Femur (tissue), 1 donor: ENCODE measurements around the gene ZNF70.

Experiments used
- DNase-seq: peaks from one replicate; pipeline ENCODE4 v3.0.0-alpha.2; 2017

The ZNF70 gene

DNA sequence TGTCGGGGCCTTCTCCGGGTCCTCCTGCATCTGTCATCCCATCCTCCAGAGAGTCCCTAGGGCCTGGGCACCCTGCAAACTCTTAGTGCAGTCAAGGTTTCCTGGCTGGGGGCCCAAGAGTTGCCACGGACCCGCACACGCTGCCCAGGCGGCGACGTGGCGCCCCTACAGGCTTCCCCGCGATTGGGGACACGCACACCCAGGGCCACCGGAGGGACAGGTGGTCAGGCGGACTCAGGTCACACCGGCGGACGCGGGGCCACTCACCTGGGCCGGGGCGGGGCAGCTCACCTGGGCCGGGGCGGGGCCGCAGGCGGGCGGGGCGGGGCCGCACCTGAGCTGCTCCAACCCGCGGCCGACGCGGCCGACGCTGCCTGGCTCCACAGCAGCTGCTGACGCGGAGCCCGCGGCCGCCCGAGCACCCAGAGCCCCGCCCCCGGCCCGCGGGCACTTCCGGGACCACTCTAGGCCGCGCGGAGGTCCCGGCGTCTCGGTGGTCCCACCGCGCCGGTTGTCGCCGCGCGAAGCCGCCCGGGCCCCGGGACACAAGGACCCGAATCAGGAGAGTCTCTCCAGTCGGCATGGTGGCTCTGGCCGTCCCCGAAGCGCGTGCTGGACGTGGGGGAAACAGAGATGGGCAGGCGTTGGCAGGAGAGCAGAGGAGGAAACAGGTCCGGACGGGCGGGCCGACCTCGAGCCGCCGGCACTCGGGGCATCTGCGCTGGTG, at the start of gene ZNF70:
ZNF70 (minus strand) TSS at position 399 of the 727 bp plus-strand sequence. CDS start 5,972 bp downstream, outside the sequence.
- peak; percentile 91 for DNase-seq

DNA sequence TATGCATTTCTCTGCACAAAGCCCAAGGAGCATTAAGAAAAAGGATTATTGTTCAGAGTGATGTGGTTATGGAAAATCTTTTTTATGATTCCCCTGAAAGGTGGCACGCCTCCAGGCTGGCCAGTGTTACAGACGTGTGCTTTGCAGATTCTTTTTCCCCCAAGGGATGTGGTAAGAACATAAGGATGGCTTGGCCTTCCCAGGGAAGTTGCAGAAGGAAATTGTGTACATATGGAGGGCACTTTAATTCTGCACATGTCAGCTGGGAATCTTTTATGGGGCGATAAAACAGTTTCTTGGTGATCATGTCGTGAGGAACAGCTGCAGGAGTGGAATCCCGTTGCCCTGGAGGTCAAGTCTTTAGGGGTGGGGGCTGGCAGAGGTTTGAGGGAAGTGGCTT, 45.5 kb upstream of the ZNF70 start:
- no peak for DNase-seq

DNA sequence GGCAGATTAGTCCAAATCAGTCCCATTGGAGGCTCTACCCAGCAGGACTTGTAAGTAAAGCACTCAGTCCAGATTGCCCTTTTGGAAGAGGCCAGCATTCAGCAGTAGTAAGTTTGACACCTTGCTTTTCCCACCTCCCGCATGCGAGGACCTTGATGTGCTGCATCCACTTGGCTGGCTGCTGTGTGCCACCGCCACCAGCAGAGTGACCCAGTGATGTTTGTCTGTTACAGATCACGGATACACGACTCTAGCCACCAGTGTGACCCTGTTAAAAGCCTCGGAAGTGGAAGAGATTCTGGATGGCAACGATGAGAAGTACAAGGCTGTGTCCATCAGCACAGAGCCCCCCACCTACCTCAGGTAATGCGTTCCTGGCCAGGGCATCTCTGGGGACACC, 42.4 kb upstream of the ZNF70 start:
- no peak for DNase-seq

DNA sequence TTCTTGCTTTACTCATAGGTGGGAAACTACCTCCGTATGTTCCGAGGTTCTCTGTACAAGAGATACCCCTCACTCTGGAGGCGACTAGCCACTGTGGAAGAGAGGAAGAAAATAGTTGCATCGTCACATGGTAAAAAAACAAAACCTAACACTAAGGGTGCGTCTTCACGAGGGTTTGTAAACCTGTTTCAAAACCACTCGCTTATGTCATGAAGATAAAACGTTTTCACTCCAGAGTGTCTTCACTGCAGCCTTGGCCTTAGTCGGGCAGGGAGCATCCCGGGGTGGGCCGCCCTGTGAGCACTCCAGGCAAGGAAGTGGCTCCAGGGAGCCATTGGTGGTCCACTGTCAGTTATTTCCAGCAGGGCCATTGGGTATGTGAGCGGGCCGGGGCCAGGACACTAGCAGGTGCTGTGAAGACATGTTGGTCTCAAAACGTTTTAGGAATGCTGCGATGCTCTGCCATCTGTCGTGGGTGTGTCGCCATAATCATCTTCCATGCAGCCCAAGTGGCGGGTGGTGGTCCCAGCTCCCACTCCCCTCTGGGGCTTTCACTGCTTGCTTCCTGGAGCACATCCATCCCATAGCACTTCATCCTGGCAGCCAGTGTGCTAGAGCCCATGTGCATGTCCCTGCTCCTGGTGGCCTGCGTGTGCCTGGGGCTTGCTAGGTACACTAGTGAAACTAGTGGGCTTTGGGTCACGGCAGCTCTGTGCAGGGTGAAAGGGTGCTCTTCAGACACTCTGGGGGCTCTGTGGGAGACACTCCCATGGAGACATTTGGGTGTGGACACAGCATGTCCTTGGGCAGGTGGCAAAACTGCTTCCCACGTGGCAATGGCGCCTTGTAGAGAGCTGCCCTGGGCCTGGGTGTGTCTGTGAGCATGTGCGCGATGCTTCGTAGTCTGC, 41.1 kb upstream of the ZNF70 start:
- no peak for DNase-seq

DNA sequence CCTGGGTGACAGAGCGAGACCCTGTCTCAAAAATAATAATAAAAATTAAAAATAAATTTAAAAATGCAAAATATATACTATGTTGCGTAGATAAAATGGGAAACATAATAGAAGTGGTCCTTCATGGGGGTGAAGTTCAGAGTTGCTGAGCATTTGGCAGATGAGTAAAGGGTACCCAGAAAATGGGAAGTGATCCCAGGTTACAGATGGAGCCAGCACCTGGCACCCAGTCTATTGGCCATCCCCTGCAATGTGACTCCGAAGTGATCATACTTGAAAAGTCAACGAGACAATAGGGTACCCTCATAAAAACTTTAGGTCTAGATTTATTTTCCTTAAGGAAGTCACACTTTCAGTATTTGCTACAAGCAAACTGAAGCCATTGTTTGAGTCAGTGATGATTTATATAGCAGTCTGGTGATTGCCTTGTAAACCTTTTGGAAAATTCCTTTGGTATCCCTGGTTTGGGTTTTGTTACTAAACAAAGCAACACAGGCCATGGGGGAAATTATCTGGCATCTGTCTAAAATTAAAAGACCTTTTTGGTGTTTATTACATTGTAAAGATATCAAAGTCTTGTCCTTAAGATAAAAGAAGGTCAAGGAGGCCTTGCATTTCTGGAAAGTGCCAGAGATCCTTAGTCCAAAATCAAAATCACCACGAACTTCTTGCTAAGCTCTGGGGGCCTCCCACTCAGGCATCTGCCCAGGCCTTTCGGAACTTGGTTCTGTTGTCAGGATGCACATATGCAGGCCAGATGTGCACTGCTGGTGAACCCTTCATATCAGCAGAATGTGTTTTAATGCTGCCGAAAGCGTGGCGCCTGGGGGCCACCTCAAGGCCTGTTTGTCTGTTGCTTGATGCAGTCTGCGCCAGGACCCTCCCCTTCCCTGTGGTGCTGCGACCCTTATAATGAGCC, 40.2 kb upstream of the ZNF70 start:
- peak; percentile 70 for DNase-seq

DNA sequence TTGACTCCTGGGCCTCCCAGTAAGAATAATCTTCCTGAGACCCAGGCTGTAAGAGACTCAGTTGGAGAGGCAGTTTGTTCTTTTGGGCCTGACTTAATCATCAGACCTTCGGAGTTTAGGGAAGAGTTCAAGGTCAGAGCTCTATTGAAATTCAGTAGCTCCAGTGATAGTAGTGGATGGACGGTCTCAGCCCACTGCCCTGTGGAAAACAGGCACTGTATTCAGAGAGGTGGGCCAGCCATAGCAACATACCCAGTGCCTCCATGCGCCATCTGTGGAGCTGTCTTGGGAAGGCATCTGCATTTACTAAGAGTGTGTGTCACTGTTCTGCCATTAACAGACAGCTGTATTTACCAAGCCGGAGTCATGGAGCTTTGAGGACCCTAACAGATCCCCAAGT, 38.7 kb upstream of the ZNF70 start:
- no peak for DNase-seq

DNA sequence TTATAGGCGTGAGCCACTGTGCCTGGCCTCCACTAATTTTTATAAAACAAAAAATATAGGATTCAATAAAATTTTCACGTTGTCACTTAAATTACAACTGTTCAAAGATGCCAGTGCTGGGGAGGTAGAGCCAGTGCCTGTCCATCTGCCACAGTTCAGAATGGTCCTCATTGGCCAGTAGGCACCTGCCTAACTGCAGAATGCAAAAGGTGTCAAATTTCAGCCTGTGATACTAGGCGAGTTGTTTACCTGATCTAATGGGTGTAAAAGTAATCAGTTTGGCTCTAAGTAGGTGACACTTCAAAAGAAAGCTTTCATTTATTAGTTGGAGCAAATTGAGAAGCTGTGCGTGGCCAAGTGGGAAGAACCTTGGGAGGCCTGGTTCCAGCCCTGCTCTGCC, 38.2 kb upstream of the ZNF70 start:
- no peak for DNase-seq

DNA sequence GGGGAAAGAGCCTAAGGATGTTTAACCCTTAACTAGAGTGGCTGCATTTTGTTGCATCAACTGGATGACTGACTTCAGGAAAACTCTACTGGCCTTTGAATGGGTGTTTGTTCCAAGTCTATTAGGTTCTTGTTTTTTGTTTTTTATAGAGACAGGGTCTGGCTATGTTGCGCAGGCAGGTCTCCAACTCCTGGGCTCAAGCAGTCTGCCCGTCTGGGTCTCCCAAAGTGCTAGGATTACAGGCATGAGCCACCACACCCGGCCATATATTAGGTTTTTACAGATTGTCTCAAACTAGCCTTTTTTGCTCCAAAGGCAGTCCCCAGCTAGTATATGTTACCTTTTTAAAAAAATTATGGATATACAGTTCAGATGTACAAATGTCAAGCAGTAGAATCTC, 37.0 kb upstream of the ZNF70 start:
- DNase-seq = no peak

DNA sequence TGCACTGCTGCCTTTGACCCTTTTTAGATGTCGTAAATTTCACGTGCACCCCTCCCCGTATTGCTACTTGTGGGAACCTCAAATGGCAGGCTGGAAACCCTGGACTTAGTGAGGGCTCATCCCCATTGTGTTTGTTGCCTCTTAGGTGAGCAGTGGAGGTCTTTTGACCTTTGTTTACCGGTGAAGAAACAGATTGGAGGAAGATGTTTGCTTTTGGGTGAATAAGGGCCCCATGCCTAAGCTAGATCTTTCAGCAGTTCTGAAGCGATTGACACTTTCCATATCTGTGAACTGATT, 36.6 kb upstream of the ZNF70 start:
- no peak for DNase-seq

DNA sequence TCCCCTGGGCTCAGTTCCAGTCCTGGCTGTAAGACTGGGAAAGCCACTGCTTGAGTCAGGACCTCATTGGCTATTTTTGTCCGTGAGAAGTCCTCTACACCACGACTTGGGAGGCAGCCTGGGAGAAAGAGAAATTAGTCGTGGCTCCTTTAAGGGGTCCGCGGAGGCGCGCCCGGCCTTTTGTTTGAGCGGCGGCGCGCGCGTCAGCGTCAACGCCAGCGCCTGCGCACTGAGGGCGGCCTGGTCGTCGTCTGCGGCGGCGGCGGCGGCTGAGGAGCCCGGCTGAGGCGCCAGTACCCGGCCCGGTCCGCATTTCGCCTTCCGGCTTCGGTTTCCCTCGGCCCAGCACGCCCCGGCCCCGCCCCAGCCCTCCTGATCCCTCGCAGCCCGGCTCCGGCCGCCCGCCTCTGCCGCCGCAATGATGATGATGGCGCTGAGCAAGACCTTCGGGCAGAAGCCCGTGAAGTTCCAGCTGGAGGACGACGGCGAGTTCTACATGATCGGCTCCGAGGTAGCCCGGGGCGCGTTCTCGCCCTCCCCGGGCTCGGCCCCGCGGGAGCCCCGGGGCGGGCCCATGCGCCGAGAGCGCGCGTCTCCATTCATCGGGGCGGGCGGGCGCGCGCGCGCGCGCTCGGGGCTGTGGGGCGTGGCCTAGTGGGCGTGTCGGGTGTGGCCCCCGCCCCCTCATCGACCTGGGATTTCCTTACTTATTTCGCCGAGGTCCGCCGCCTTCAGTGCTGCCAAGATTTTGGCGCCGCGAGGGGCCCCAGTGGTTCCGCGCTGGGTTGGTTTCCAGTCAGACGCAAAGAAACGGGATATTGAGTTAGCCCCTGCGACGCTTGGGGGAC, 36.1 kb upstream of the ZNF70 start, which contains the start of gene SMARCB1:
SMARCB1 (plus strand) TSS at position 215 of the 848 bp plus-strand sequence; CDS start at position 419, 204 bp downstream.
- DNase-seq = peak; percentile 94

DNA sequence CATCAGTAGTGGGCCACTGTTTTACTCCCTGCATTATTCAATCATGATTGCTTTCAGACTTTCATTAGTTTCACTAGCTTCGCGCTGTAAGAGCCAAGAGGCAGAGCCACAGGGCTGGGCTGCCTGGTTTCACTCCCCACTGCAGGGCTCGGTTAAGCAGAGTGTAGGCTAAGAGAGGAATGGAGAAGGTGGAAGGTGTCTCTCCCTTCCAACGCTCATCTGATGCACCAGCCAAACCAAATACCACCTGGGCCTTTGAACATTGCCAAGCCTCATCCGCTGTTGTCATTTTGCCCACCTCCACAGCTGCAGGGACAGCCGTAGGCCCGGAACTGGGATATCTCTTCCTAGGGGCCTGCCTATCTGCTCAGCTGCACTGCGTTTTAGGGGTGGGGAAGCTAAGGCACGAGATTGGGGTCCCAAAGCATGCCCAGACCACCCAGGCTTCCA, 35.4 kb upstream of the ZNF70 start:
- DNase-seq = no peak

DNA sequence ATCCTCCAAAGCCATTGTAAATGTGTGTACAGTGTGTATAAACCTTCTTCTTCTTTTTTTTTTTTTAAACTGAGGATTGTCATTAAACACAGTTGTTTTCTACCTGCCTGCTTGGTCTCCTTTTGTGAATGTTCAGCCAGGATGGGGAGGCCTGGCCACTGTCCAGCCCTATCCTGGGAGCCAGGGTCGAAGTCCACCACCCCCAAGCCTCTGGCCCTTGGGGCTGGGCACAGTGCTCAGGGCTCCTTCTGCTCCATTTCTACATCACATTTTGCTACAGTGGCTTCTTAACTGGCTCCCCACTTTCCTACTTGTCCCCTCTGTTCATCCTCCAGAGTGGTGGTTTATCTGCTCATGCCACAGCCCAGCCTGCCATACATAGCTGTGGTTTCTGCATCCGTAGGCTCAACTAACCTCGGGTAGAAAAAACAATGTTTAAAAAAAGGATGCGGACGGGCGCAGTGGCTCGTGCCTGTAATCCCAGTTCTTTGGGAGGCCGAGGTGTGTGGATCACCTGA, 33.4 kb upstream of the ZNF70 start:
- no peak for DNase-seq

DNA sequence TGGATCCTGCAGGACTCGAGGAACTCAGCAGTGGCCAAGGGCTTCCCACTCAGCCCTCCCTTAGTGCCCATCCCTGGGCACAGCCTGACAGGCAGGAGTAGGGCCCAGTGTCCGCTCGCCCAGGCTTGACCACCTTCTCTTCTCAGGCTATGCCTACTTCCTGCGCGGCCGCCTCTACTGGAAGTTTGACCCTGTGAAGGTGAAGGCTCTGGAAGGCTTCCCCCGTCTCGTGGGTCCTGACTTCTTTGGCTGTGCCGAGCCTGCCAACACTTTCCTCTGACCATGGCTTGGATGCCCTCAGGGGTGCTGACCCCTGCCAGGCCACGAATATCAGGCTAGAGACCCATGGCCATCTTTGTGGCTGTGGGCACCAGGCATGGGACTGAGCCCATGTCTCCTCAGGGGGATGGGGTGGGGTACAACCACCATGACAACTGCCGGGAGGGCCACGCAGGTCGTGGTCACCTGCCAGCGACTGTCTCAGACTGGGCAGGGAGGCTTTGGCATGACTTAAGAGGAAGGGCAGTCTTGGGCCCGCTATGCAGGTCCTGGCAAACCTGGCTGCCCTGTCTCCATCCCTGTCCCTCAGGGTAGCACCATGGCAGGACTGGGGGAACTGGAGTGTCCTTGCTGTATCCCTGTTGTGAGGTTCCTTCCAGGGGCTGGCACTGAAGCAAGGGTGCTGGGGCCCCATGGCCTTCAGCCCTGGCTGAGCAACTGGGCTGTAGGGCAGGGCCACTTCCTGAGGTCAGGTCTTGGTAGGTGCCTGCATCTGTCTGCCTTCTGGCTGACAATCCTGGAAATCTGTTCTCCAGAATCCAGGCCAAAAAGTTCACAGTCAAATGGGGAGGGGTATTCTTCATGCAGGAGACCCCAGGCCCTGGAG, 32.6 kb upstream of the ZNF70 start:
- DNase-seq = no peak

DNA sequence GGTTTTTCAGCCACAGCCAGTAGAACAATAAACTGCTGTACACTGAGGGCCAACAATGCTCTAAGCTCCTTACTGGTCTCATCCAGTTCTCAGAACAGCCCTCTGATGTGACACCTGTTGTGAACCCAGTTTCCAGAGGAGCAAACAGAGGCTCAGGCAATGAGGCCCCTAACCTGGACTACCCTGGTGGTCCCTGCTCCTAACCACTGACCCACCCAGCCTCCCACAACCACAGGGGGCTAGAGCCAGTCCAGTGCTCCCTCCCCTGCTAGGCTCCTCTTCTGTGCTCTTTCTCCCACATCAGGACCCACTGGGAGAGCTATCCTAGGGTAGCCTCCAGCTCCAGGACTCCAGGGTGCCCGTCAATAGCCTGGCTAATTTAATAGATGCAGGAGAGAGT, 31.8 kb upstream of the ZNF70 start:
- DNase-seq = no peak

DNA sequence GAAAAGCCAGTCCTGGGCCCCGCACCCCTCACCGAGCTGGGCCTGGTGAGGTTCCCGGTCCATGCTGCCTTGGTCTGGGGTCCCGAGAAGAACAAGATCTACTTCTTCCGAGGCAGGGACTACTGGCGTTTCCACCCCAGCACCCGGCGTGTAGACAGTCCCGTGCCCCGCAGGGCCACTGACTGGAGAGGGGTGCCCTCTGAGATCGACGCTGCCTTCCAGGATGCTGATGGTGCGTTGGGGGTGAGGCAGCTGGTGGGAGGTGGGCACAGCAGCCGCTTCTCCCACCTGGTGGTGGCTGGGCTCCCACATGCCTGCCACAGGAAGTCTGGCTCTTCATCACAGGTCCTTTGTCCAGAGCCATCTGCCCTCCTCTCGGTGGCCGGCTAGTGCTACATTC, 31.3 kb upstream of the ZNF70 start:
- no peak for DNase-seq

DNA sequence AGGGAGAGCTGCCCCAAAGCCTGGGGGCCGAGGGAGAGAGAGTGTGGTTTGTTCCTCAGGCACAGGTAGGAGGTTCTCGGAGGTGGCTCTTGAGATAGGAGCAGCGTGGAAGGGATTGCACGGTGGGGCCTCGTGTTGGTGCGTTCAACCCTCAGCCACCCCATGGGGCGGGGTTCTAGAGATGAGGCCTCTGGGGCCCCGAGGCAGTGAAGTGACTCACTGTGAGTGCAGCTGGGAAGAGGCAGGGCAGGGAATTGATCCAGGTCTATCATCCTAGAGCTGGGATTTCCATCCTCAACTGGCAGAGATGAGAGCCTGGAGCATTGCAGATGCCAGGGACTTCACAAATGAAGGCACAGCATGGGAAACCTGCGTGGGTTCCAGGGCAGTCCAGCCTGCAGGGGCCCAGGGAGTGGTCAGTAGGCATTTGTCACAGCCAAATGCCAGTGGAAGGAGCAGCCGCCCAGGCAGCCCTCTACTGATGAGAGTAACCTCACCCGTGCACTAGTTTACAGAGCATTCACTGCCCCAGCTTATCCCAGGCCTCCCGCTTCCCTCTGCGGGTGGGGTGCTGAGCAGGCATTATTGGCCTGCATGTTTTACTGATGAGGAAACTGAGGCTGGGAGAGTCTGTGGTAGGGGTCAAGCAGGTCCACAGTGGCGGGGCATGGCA, 30.7 kb upstream of the ZNF70 start:
- no peak for DNase-seq

DNA sequence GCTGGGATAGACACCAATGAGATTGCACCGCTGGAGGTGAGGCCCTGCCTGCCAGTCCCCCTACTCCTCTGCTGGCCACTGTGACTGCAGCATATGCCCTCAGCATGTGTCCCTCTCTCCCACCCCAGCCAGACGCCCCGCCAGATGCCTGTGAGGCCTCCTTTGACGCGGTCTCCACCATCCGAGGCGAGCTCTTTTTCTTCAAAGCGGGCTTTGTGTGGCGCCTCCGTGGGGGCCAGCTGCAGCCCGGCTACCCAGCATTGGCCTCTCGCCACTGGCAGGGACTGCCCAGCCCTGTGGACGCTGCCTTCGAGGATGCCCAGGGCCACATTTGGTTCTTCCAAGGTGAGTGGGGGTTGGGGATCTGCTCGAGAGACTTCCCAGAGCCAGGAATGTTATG, 30.2 kb upstream of the ZNF70 start:
- no peak for DNase-seq

DNA sequence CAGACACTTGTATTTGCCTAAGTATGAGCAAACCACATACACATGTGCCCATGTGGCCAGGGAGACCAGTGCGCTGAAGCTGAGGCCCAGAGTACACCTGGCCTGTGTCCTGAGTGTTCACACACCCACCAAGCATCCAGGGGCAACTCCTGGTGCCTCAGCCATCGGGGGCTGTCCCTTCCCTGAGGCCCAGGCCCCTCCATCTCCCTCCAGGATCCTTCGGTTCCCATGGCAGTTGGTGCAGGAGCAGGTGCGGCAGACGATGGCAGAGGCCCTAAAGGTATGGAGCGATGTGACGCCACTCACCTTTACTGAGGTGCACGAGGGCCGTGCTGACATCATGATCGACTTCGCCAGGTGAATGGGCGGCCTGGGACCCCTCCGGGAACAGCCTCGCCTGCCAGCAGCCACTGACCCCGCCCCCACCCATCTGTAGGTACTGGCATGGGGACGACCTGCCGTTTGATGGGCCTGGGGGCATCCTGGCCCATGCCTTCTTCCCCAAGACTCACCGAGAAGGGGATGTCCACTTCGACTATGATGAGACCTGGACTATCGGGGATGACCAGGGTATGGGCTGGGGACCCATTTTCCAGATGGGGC, 29.3 kb upstream of the ZNF70 start:
- DNase-seq = no peak

DNA sequence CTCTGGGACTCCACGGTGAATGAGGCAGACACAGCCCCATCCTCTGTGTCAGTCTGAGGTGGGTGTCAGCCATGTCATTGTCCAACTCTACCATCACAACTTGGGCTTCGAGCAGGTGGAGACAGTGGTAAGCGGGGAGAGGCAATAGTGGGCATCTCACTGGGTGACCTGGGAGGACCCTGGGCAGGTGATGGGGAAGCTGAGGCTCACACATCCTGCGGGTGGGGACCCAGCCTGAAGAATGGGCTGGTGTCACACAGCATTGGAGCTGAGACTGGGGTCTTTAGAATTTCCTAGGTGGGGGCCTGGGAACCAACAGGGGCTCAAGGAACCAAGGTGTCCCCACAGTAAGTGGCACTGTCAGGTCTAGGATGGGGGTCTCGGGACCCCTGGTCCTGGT, 28.8 kb upstream of the ZNF70 start:
- no peak for DNase-seq

DNA sequence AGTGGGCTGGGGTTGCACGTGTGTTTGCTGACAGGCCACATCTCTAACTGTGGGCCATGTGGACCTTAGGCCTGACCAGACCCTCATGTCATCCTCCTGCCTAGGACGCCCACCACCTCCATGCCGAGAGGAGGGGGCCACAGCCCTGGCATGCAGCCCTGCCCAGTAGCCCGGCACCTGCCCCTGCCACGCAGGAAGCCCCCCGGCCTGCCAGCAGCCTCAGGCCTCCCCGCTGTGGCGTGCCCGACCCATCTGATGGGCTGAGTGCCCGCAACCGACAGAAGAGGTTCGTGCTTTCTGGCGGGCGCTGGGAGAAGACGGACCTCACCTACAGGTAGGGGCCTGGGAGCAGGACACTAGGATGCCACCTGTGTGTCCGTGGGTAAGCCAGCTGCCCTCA, 28.2 kb upstream of the ZNF70 start:
- no peak for DNase-seq
